ENCODE results near the gene CBLN3. TPM values are rescaled to one million over a fixed set of nuclear protein-coding genes. Genes with fewer than 3 reads are reported as not detected.

Gene CBLN3
- total RNA-seq, 1 donor from 2014 or later = 5.2 TPM

DNA sequence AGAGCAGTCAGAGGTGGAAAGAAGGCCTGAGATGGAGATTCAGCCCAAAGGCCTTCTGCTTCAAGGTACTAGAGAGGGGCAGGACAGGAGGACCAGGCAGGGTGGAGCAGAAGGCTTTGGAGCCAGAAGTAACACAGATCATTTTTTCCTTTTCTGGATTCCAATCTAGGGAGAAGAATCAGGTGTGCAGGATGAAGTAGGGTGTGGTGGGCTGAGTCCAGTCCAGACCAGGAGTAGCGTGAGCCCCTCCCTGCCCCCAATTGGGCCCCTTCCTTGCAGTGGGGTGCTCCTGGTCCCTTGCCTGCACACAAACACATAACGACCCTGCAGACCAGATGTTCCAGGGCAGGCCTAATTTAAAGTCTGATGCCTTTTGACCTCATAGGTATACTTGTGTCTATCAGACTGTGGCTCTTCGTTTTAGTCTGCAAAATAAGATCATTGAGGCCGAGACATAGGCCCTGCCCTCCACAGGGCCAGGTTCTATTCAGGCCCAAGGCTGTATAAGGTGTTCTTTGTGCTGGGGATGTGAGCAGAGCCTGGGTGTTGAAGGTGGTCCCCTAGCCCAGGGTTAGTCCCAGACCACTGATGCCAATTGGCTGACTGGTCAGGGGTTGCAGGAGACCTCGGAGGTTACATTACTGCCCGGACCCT is 31.7 kb downstream of the CBLN3 start:
- no peaks in the 10 kb centered on the region for H3K27me3 Mint-ChIP-seq (ENCODE audit: low read depth)
- TF ChIP-seq, protein P1, sequence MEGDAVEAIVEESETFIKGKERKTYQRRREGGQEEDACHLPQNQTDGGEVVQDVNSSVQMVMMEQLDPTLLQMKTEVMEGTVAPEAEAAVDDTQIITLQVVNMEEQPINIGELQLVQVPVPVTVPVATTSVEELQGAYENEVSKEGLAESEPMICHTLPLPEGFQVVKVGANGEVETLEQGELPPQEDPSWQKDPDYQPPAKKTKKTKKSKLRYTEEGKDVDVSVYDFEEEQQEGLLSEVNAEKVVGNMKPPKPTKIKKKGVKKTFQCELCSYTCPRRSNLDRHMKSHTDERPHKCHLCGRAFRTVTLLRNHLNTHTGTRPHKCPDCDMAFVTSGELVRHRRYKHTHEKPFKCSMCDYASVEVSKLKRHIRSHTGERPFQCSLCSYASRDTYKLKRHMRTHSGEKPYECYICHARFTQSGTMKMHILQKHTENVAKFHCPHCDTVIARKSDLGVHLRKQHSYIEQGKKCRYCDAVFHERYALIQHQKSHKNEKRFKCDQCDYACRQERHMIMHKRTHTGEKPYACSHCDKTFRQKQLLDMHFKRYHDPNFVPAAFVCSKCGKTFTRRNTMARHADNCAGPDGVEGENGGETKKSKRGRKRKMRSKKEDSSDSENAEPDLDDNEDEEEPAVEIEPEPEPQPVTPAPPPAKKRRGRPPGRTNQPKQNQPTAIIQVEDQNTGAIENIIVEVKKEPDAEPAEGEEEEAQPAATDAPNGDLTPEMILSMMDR (IDR thresholded peaks at IDR 0.05) = no peak
- no peak for DNase-seq (ENCODE audit: low spot score)
- H3K4me3 Mint-ChIP-seq (ENCODE audit: unreplicated experiment) = peak overlapping the region; percentile 10
- H3K9me3 Mint-ChIP-seq (ENCODE audit: low read depth) = no peaks in the 10 kb centered on the region
- H3K27ac Mint-ChIP-seq (ENCODE audit: unreplicated experiment) = peak overlapping the region; percentile 15
- H3K4me1 Mint-ChIP-seq (ENCODE audit: low read depth) = peaks cover 63% of the 10 kb centered on the region
- H3K36me3 Mint-ChIP-seq (ENCODE audit: low read depth) = no peaks in the 10 kb centered on the region

DNA sequence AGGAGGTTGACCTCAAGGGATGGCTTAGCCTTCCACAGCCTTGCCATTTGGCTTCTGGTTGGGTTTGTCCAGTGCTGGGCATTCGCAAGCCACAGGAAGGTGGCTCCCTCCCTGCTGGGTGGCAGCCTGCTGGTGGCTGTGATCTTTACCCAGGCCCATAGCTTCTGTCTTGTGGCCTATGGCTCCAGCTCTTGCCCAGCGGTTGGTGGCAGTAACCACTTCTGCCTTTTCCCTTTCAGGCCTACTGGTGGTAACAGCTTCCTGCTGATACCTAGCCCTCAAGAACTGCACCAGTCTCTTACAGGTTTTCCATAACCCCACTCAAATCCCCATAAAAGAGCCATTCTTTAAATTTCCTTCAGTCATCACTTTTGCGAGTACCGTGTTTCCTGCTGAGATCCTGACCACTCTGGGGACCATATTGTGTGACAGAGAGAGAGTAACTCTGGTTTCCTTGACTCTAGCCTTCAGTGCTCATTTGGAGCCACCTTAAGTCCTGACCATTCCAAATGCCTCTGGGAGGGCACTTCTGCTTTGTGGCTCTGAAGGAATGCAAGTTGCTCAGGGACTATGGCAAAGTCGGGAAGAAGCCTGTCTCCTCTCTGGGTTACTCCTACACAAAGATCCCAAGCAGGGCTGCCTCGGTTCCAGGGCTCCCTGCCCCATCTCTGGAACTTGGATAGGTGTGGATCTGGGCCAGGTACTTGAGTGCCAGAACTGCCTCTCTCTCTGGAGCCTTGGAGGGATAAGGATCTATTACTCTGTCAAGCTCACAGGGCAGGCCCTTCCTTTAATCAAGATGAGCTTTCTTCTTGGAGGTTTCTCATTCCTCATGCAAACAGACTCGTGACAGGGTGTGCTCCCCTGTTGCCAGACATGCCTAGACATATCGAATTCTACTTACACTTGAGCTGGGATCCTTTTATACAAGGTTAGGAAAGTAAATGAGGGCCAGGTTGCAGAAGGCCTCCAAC is 33.6 kb downstream of the CBLN3 start:
- H3K27me3 Mint-ChIP-seq (ENCODE audit: low read depth) = no peaks in the 10 kb centered on the region
- H3K4me1 Mint-ChIP-seq (ENCODE audit: low read depth) = peaks cover 61% of the 10 kb centered on the region
- TF ChIP-seq, protein P1 (IDR thresholded peaks at IDR 0.05) = no peak
- no peak overlapping the region for H3K4me3 Mint-ChIP-seq (ENCODE audit: unreplicated experiment)
- H3K27ac Mint-ChIP-seq (ENCODE audit: unreplicated experiment) = peak overlapping the region; percentile 5
- no peak for DNase-seq (ENCODE audit: low spot score)
- H3K36me3 Mint-ChIP-seq (ENCODE audit: low read depth) = no peaks in the 10 kb centered on the region
- H3K9me3 Mint-ChIP-seq (ENCODE audit: low read depth) = no peaks in the 10 kb centered on the region

DNA sequence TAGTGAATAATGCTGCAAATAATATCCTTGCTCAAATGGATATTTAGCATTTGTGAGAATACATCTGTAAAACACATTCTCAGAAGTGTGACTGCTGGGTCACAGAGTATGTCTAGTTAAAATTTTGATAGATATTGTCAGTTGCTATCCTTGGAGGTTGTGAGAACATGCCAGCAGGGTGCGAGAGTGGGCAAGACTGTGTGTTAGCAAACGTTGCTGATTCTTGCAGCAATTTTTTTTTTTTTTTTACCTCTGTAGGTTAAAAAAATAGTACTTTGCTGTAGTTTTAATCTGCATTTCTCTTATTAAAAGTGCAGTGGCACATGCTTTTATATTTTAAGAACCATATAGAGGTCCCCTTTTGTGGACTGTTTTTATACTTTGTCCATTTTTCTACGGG is 35.2 kb downstream of the CBLN3 start:
- TF ChIP-seq, protein P1 (IDR thresholded peaks at IDR 0.05) = peak; percentile 32
- Mint-ChIP-seq H3K9me3 (ENCODE audit: low read depth) (no peaks in the 10 kb centered on the region), H3K27ac (ENCODE audit: unreplicated experiment) (no peak overlapping the region), H3K36me3 (ENCODE audit: low read depth) (no peaks in the 10 kb centered on the region), H3K4me3 (ENCODE audit: unreplicated experiment) (no peak overlapping the region), H3K27me3 (ENCODE audit: low read depth) (no peaks in the 10 kb centered on the region), H3K4me1 (ENCODE audit: low read depth) (peaks cover 45% of the 10 kb centered on the region)
- DNase-seq (ENCODE audit: low spot score) = no peak

- DNase-seq (ENCODE audit: low spot score) = no peak
- no peaks in the 10 kb centered on the region for H3K36me3 Mint-ChIP-seq (ENCODE audit: low read depth)
- peak overlapping the region; percentile 2 for H3K27ac Mint-ChIP-seq (ENCODE audit: unreplicated experiment)
- no peak overlapping the region for H3K4me3 Mint-ChIP-seq (ENCODE audit: unreplicated experiment)
- peaks cover 35% of the 10 kb centered on the region for H3K4me1 Mint-ChIP-seq (ENCODE audit: low read depth)
- no peaks in the 10 kb centered on the region for H3K9me3 Mint-ChIP-seq (ENCODE audit: low read depth)
- TF ChIP-seq, protein P1 (IDR thresholded peaks at IDR 0.05) = peak; percentile 63
- H3K27me3 Mint-ChIP-seq (ENCODE audit: low read depth) = no peaks in the 10 kb centered on the region
Measured at GRCh38 chr14:24392325-24393091, 37.0 kb downstream of the CBLN3 start.
